Stimulated activated naive CD8-positive, alpha-beta T cell treated with anti-CD3 and anti-CD28 coated beads, Interleukin-15, amount 100 ng/mL, for 72 hours (primary cell): ENCODE results near the gene ZNF414.
"Not testable (repeated sequence)": the region's sequence is repeated elsewhere in the genome, so short reads cannot be mapped to it uniquely, and the experiment has no call there.

Source experiments
- ATAC-seq: fragments of 150-1000 bp; cut with Tn5 transposase; 2 replicates; pipeline ENCODE4 v1.10.0; 2021; ENCODE audit warnings: mild to moderate bottlenecking, moderate library complexity
- DNase-seq, 2 donors: peaks; one replicate each; pipeline ENCODE4 v3.0.0; 2021 to 2022
- H3K27ac Mint-ChIP-seq, 2 donors: one replicate each; pipeline ENCODE4 v1.8.0; 2022; ENCODE audit warnings: mild to moderate bottlenecking in 2 of 2, mixed read lengths in 2 of 2, moderate library complexity in 2 of 2
- H3K27me3 Mint-ChIP-seq: one replicate; pipeline ENCODE4 v1.8.0; 2022; ENCODE audit warnings: mixed read lengths
- H3K4me1 Mint-ChIP-seq: one replicate; pipeline ENCODE4 v1.8.0; 2022; ENCODE audit warnings: mild to moderate bottlenecking, mixed read lengths
- H3K4me3 Mint-ChIP-seq, 2 donors: one replicate each; pipeline ENCODE4 v1.8.0; 2022; ENCODE audit warnings: mild to moderate bottlenecking in 2 of 2, mixed read lengths in 2 of 2, moderate library complexity in 1 of 2
- H3K9me3 Mint-ChIP-seq, 2 donors: one replicate each; pipeline ENCODE4 v1.8.0; 2022; ENCODE audit warnings: mixed read lengths in 2 of 2

The ZNF414 gene

GRCh38 chr19:8513687-8514504, at the start of gene ZNF414:
Gene ZNF414, minus strand, starts transcription at chr19:8514167. Its CDS starts 121 bp downstream, at chr19:8514046.
- Mint-ChIP-seq H3K27me3 (no peaks in the 10 kb centered on the region), H3K4me3 (peak within 1 kb of the TSS; percentile 84 to 99), H3K4me1 (peaks cover 69% of the 10 kb centered on the region), H3K9me3 (no peaks in the 10 kb centered on the region), H3K27ac (peak within 1 kb of the TSS; percentile 99 to 100)
- peak; percentile 92 for ATAC-seq
- peak; percentile 95 to 98 for DNase-seq

GRCh38 chr19:8561075-8561764, 47.3 kb upstream of the ZNF414 start:
- Mint-ChIP-seq H3K27ac (peak overlapping the region in 1 of 2 donors; percentile 3), H3K27me3 (no peaks in the 10 kb centered on the region), H3K9me3 (no peaks in the 10 kb centered on the region), H3K4me1 (peaks cover 29% of the 10 kb centered on the region), H3K4me3 (no peak overlapping the region)
- DNase-seq (no peak), ATAC-seq (no peak)

- Mint-ChIP-seq H3K27ac (no peak overlapping the region), H3K9me3 (no peaks in the 10 kb centered on the region), H3K4me1 (peaks cover 29% of the 10 kb centered on the region), H3K27me3 (no peaks in the 10 kb centered on the region), H3K4me3 (no peak overlapping the region)
- ATAC-seq (no peak), DNase-seq (no peak)
Measured at GRCh38 chr19:8558325-8558724, 44.4 kb upstream of the ZNF414 start.

- Mint-ChIP-seq H3K9me3 (no peaks in the 10 kb centered on the region), H3K27ac (peak overlapping the region; percentile 50 to 51), H3K4me1 (peaks cover 34% of the 10 kb centered on the region), H3K4me3 (no peak overlapping the region), H3K27me3 (no peaks in the 10 kb centered on the region)
- ATAC-seq (no peak), DNase-seq (no peak)
Measured at GRCh38 chr19:8557642-8558238, 43.8 kb upstream of the ZNF414 start.

- H3K4me3 Mint-ChIP-seq, H3K9me3 Mint-ChIP-seq, H3K27ac Mint-ChIP-seq, ATAC-seq, DNase-seq, H3K27me3 Mint-ChIP-seq: not testable (repeated sequence)
- H3K4me1 Mint-ChIP-seq = peaks cover 22% of the 10 kb centered on the region
Measured at GRCh38 chr19:8553729-8554128, 39.8 kb upstream of the ZNF414 start.

GRCh38 chr19:8552810-8553209, 38.8 kb upstream of the ZNF414 start:
- Mint-ChIP-seq H3K27ac (no peak overlapping the region), H3K4me3 (no peak overlapping the region), H3K27me3 (no peaks in the 10 kb centered on the region), H3K9me3 (no peaks in the 10 kb centered on the region), H3K4me1 (peaks cover 13% of the 10 kb centered on the region)
- no peak for DNase-seq
- ATAC-seq = no peak

GRCh38 chr19:8550070-8550469, 36.1 kb upstream of the ZNF414 start:
- Mint-ChIP-seq H3K4me3 (no peak overlapping the region), H3K27ac (no peak overlapping the region), H3K27me3 (no peaks in the 10 kb centered on the region), H3K4me1 (peaks cover 7% of the 10 kb centered on the region), H3K9me3 (no peaks in the 10 kb centered on the region)
- ATAC-seq = no peak
- DNase-seq = no peak

- DNase-seq = no peak
- Mint-ChIP-seq H3K27me3 (no peaks in the 10 kb centered on the region), H3K27ac (no peak overlapping the region), H3K4me3 (no peak overlapping the region), H3K4me1 (no peaks in the 10 kb centered on the region), H3K9me3 (no peaks in the 10 kb centered on the region)
- no peak for ATAC-seq
Measured at GRCh38 chr19:8545743-8546142, 31.8 kb upstream of the ZNF414 start.

GRCh38 chr19:8544168-8544567, 30.2 kb upstream of the ZNF414 start:
- Mint-ChIP-seq H3K4me3 (no peak overlapping the region), H3K27me3 (no peaks in the 10 kb centered on the region), H3K9me3 (no peaks in the 10 kb centered on the region), H3K4me1 (no peaks in the 10 kb centered on the region), H3K27ac (no peak overlapping the region)
- no peak for DNase-seq
- no peak for ATAC-seq

GRCh38 chr19:8539621-8540149, 25.7 kb upstream of the ZNF414 start:
- H3K4me1 Mint-ChIP-seq = no peaks in the 10 kb centered on the region
- no peaks in the 10 kb centered on the region for H3K27me3 Mint-ChIP-seq
- no peak overlapping the region for H3K4me3 Mint-ChIP-seq
- no peak overlapping the region for H3K27ac Mint-ChIP-seq
- DNase-seq (no peak), ATAC-seq (no peak)
- no peaks in the 10 kb centered on the region for H3K9me3 Mint-ChIP-seq

GRCh38 chr19:8537099-8537498, 23.1 kb upstream of the ZNF414 start:
- Mint-ChIP-seq H3K27ac (no peak overlapping the region), H3K9me3 (no peaks in the 10 kb centered on the region), H3K4me3 (no peak overlapping the region)

GRCh38 chr19:8536282-8536681, 22.3 kb upstream of the ZNF414 start:
- Mint-ChIP-seq H3K27me3 (no peaks in the 10 kb centered on the region), H3K4me3 (no peak overlapping the region), H3K9me3 (no peaks in the 10 kb centered on the region), H3K4me1 (no peaks in the 10 kb centered on the region), H3K27ac (no peak overlapping the region)
- ATAC-seq (no peak), DNase-seq (no peak)

More at GRCh38 chr19:8537099-8537498, 23.1 kb upstream of the ZNF414 start:
- no peaks in the 10 kb centered on the region for H3K27me3 Mint-ChIP-seq
- DNase-seq (no peak), ATAC-seq (no peak)
- no peaks in the 10 kb centered on the region for H3K4me1 Mint-ChIP-seq

GRCh38 chr19:8532225-8532624, 18.3 kb upstream of the ZNF414 start:
- H3K27ac Mint-ChIP-seq = no peak overlapping the region
- no peak overlapping the region for H3K4me3 Mint-ChIP-seq
- peaks cover 12% of the 10 kb centered on the region for H3K4me1 Mint-ChIP-seq
- ATAC-seq (no peak), DNase-seq (no peak)
- H3K27me3 Mint-ChIP-seq = no peaks in the 10 kb centered on the region
- no peaks in the 10 kb centered on the region for H3K9me3 Mint-ChIP-seq

- H3K9me3 Mint-ChIP-seq = no peaks in the 10 kb centered on the region
- H3K4me3 Mint-ChIP-seq = no peak overlapping the region
- no peak for ATAC-seq
- H3K4me1 Mint-ChIP-seq = peaks cover 12% of the 10 kb centered on the region
- no peak for DNase-seq
- no peak overlapping the region for H3K27ac Mint-ChIP-seq
- no peaks in the 10 kb centered on the region for H3K27me3 Mint-ChIP-seq
Measured at GRCh38 chr19:8531470-8531869, 17.5 kb upstream of the ZNF414 start.

- no peak for DNase-seq
- no peak overlapping the region for H3K27ac Mint-ChIP-seq
- H3K4me1 Mint-ChIP-seq = peaks cover 12% of the 10 kb centered on the region
- H3K27me3 Mint-ChIP-seq = no peaks in the 10 kb centered on the region
- no peak for ATAC-seq
- no peak overlapping the region for H3K4me3 Mint-ChIP-seq
- H3K9me3 Mint-ChIP-seq = no peaks in the 10 kb centered on the region
Measured at GRCh38 chr19:8530061-8530679, 16.2 kb upstream of the ZNF414 start.
